Measurements from ENCODE around the gene CDT1.
"Not testable (repeated sequence)": the region's sequence is repeated elsewhere in the genome, so short reads cannot be mapped to it uniquely, and the experiment has no call there.

CDT1 gene

GRCh38 chr16:88820385-88821025 lies 16.9 kb downstream of the CDT1 start:
- DNase-seq, result peak; percentile 27

- DNase-seq, result no peak
Measured at GRCh38 chr16:88821168-88821850, 17.7 kb downstream of the CDT1 start.

DNA sequence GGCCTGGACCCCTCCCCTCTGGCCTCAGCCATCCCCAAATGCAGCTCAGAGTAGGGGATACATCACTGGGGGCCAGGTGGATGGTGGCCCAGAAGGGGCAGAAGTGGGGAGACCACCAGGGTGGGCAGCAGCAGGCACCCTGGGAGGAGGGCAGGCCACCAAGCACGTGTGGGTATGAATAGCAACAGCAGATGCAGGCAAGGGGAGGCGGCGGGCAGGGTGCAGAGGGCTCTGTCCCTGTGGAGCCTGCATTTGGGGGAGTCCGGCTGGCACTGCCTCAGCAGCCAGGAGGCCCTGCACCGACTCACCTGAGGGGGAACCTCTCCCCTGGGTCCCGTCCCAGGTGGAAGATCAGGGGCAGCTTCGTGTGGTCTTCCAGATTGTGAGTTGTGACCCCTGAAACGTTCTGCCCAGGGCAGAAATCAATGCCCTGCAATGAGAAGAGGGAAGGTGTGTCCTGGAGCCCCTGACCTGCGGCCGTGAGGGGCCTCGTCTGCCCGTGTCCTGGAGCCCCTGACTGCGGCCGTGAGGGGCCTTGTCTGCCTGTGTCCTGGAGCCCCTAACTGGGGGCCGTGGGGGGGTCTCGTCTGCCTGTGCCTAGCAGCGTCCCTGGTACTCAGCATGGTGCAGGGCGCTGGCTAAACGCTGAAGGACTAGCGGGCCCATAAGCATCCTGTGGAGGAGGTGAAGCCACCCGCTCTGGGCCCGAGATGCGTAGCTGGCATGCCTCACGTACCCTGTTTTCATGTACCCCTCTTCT lies 18.9 kb downstream of the CDT1 start:
- no peak for DNase-seq

DNA sequence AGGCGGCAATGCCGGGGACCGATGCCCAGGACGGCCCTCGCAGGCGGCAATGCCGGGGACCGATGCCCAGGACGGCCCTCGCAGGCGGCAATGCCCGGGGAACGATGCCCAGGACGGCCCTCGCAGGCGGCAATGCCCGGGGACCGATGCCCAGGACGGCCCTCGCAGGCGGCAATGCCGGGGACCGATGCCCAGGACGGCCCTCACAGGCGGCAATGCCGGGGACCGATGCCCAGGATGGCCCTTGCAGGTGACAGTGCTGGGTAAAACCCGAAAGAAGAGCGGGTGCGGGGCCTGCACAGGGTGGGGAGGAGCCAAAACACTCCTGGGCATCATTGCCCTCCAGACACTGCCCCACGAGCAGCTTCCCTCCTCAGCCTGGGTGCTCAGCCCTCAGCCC lies 20.1 kb downstream of the CDT1 start:
- not testable (repeated sequence) for DNase-seq

- DNase-seq, result no peak
Measured at GRCh38 chr16:88824256-88825077, 20.9 kb downstream of the CDT1 start.

- no peak for DNase-seq
Measured at GRCh38 chr16:88825146-88825545, 21.6 kb downstream of the CDT1 start.

- no peak for DNase-seq
Measured at GRCh38 chr16:88826070-88826840, 22.7 kb downstream of the CDT1 start.

- no peak for DNase-seq
Measured at GRCh38 chr16:88827727-88828126, 24.1 kb downstream of the CDT1 start.

- DNase-seq, result no peak
Measured at GRCh38 chr16:88828711-88829110, 25.1 kb downstream of the CDT1 start.

DNA sequence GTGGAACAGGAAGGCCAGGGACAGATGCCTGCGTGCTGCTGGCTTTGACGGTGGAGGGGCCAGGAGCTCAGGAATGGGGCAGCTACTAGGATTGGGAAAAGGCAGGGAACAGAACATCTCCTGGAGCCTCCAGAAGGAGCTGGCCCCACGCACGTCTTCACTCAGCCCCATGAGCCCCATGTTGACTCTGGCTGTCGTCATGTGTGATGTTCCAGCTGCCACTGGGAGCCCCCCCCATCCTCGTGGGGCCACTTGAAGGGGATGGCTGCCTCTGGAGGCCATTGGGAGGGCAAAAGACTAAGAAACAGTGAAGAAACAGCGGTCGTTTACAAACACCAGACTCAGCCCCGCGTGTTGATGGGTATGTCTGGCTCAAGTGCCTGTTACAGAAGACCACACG lies 26.7 kb downstream of the CDT1 start:
- DNase-seq, result no peak

- DNase-seq, result no peak
Measured at GRCh38 chr16:88830783-88831182, 27.2 kb downstream of the CDT1 start.

GRCh38 chr16:88831838-88832237 lies 28.2 kb downstream of the CDT1 start:
- no peak for DNase-seq

DNA sequence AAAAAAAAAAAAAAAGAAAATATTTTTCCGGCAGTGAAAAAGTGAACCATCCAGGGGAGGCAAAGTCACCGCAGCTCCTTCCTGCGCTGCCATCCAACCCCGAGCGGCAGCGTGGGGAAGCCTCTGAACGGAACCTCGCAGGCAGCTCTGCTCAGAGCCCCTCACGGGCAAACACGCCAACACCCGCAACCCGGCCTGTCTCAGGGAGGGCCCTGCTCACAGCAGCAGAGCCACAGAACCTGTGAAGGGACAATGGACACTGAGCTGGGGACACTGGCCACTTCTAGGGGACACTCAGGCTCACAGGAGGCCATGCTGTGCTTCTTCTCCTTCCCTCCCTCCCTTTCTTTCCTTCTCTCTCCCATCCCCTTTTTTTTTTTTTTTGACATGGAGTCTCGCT lies 29.5 kb downstream of the CDT1 start:
- no peak for DNase-seq

- no peak for DNase-seq
Measured at GRCh38 chr16:88834670-88835069, 31.1 kb downstream of the CDT1 start.

DNA sequence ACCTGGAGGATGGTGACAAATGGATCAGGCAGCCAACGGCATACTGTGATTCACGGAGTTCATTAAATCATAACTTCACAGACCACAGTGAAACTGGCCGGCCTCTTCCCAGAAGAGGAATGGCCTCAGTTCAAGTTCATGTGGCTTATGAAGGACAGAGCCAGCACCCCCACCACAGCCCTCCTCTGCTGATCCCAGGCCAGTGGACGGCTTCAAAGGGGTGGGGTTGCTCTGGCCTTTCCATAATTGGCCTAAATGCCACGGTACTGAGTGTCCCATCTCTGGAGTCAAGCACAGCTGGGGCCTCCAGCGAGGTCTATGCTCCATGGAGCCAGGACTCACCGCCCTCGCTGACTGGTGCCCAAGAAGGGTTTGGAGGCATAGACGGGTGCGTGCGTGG lies 31.8 kb downstream of the CDT1 start:
- DNase-seq, result peak; percentile 59

GRCh38 chr16:88835818-88836217 lies 32.2 kb downstream of the CDT1 start:
- no peak for DNase-seq

DNA sequence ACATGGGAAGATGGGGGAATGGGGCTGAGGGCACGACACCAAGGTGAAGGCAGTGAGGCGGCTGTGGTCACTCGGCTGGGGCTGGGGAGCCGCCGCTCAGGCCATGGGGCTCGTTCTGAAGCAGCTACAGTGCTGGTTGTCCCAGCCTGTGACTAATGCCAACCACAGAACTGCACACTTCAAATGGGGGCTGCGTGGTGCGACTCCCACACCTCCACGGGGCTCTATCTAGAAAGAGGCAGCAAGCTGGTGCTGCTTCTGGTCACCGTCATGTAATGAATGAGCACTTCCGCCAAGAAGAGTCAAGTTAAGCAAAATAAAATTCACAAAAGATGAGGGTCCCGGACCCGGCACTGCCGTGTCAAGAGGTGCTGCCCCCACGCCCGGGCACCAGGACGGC lies 33.2 kb downstream of the CDT1 start:
- no peak for DNase-seq

DNA sequence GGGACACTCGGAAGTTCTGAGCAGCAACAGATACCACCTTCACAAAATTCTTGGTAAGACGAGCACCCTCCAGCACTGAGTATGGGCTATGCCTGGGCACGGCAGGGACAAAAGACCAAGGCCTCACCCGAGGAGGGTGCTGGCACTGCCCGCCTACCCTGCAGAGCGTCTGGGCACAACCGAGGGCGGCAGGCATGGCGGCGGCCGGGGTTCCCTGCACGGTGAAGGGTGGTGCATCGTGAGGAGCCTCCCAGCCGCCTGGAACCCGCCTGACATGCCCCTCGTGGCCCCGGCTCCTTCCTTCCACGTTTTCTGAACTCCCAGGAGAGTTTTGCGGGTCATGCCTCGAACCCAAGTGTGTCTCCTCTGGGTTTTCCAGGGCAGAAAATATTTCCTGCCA lies 34.2 kb downstream of the CDT1 start:
- no peak for DNase-seq

DNA sequence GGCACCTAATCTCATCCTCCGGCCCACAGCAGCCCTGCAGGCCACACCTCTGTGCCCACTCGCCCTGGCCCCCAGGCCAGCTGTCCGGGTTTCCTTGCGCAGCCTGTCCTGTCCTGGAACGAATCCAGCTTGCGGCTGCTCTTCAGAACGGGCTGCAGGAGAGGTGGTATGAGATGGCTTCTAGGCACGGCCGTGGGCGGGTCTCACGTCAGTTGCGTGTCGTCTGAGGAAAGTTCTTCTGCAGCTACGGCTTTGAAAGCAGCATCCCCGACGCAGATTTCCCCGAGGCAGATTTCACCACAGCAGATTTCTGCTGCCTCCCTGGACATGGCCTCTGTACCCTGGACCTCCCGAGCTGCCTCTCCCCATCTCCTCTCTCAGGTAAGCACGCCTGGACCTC lies 35.0 kb downstream of the CDT1 start:
- no peak for DNase-seq

DNA sequence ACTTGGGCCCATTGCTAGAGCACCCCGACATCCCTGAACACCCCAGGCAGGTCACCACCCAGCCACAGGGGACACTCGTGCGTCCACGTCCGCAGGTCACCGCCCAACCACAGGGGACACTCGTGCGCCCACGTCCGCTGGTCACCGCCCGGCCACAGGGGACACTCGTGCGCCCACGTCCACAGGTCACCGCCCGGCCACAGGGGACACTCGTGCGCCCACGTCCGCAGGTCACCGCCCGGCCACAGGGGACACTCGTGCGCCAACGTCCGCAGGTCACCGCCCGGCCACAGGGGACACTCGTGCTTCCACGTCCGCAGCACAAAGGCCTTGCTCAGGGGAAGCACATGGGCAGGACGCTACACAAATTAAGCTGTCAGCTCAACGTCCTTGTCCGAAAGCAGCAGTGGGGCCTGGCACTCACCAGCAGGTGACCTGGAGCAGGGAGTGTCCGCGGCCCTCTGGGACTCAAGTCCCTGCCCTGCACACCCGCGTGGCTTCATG lies 35.5 kb downstream of the CDT1 start:
- no peak for DNase-seq

- DNase-seq, result no peak
Measured at GRCh38 chr16:88839745-88840599, 36.4 kb downstream of the CDT1 start.
